Measurements from ENCODE around the gene KCNK17. TPM values are rescaled to one million over a fixed set of nuclear protein-coding genes. Genes with fewer than 3 reads are reported as not detected.

KCNK17 gene
- total RNA-seq, 1 experiment from 2014 or later = not detected

- H4K20me1 ChIP-seq (ENCODE audit: low read length) = no peaks in the 10 kb centered on the region
- no peak within 1 kb of the TSS for H3K4me3 ChIP-seq (ENCODE audit: low read length)
- ATAC-seq (no peak), DNase-seq (no peak)
- H3F3A ChIP-seq (ENCODE audit: low read length, unreplicated experiment) = no peaks in the 10 kb centered on the region
- no peaks in the 10 kb centered on the region for H3K9me2 ChIP-seq (replicated peaks; ENCODE audit: low read length)
- no peak within 1 kb of the TSS for H3K27ac ChIP-seq (ENCODE audit: low read length)
- TF ChIP-seq CTCF (conservative IDR thresholded peaks at IDR 0.05; ENCODE audit: low read depth, low read length) = no peak
- TF ChIP-seq EZH2phosphoT487 (IDR thresholded peaks at IDR 0.05; ENCODE audit: borderline replicate concordance, low read length) = no peak
- no peak for TF ChIP-seq EZH2 (IDR thresholded peaks at IDR 0.05; ENCODE audit: low read length, unreplicated experiment)
- BruUV-seq (replicated peaks) = no TSS peak
- no peak within 1 kb of the TSS for H2AFZ ChIP-seq (ENCODE audit: low read length)
- ChIA-PET CTCF (no interaction called here), POLR2A (ENCODE audit: unreplicated experiment) (no interaction called here)
- no peaks in the 10 kb centered on the region for H3K79me2 ChIP-seq (ENCODE audit: low read length)
- H3K9ac ChIP-seq (ENCODE audit: low read length) = no peak within 1 kb of the TSS
- intact Hi-C loops (cut with micrococcal nuclease) = no loop called here
- no peaks in the 10 kb centered on the region for H3K36me3 ChIP-seq (ENCODE audit: low read depth, low read length)
- no peaks in the 10 kb centered on the region for H3K9me3 ChIP-seq (ENCODE audit: low read length)
- no peak within 1 kb of the TSS for H3K4me2 ChIP-seq (ENCODE audit: low read length)
- H3K27me3 ChIP-seq (ENCODE audit: low read length) = peaks cover 57% of the 10 kb centered on the region
- H3K4me1 ChIP-seq (ENCODE audit: insufficient read depth, low read length) = no peaks in the 10 kb centered on the region
These were observed 8.2 kb upstream of the KCNK17 start, which contains the start of gene KCNK16 for GRCh38 chr6:39322306-39322850. KCNK16 (minus strand) TSS chr6:39322702; CDS start chr6:39322540, 162 bp downstream.

GRCh38 chr6:39321761-39322160, 7.5 kb upstream of the KCNK17 start:
- POLR2A ChIA-PET (ENCODE audit: unreplicated experiment) = no interaction called here
- BruUV-seq (replicated peaks) = no TSS peak
- H3F3A ChIP-seq (ENCODE audit: low read length, unreplicated experiment) = no peaks in the 10 kb centered on the region
- ATAC-seq = no peak
- no peaks in the 10 kb centered on the region for H4K20me1 ChIP-seq (ENCODE audit: low read length)
- H3K4me3 ChIP-seq (ENCODE audit: low read length) = no peak overlapping the region
- no peak overlapping the region for H3K9ac ChIP-seq (ENCODE audit: low read length)
- peaks cover 58% of the 10 kb centered on the region for H3K27me3 ChIP-seq (ENCODE audit: low read length)
- no peak overlapping the region for H2AFZ ChIP-seq (ENCODE audit: low read length)
- intact Hi-C loops (cut with micrococcal nuclease) = no loop called here
- no peak overlapping the region for H3K27ac ChIP-seq (ENCODE audit: low read length)
- no peaks in the 10 kb centered on the region for H3K4me1 ChIP-seq (ENCODE audit: insufficient read depth, low read length)
- no peak overlapping the region for H3K4me2 ChIP-seq (ENCODE audit: low read length)
- H3K79me2 ChIP-seq (ENCODE audit: low read length) = no peaks in the 10 kb centered on the region
- H3K36me3 ChIP-seq (ENCODE audit: low read depth, low read length) = no peaks in the 10 kb centered on the region
- H3K9me2 ChIP-seq (replicated peaks; ENCODE audit: low read length) = no peaks in the 10 kb centered on the region
- DNase-seq = no peak
- TF ChIP-seq EZH2phosphoT487 (IDR thresholded peaks at IDR 0.05; ENCODE audit: borderline replicate concordance, low read length) = no peak
- TF ChIP-seq CTCF (conservative IDR thresholded peaks at IDR 0.05; ENCODE audit: low read depth, low read length) = no peak
- TF ChIP-seq EZH2 (IDR thresholded peaks at IDR 0.05; ENCODE audit: low read length, unreplicated experiment) = no peak
- CTCF ChIA-PET = no interaction called here
- H3K9me3 ChIP-seq (ENCODE audit: low read length) = no peaks in the 10 kb centered on the region

- no peaks in the 10 kb centered on the region for H4K20me1 ChIP-seq (ENCODE audit: low read length)
- no peaks in the 10 kb centered on the region for H3K4me1 ChIP-seq (ENCODE audit: insufficient read depth, low read length)
- POLR2A ChIA-PET (ENCODE audit: unreplicated experiment) = no interaction called here
- peaks cover 60% of the 10 kb centered on the region for H3K27me3 ChIP-seq (ENCODE audit: low read length)
- no peak overlapping the region for H3K9ac ChIP-seq (ENCODE audit: low read length)
- ATAC-seq (no peak), DNase-seq (no peak)
- TF ChIP-seq CTCF (conservative IDR thresholded peaks at IDR 0.05; ENCODE audit: low read depth, low read length) = no peak
- TF ChIP-seq EZH2phosphoT487 (IDR thresholded peaks at IDR 0.05; ENCODE audit: borderline replicate concordance, low read length) = no peak
- no peak for TF ChIP-seq EZH2 (IDR thresholded peaks at IDR 0.05; ENCODE audit: low read length, unreplicated experiment)
- no peak overlapping the region for H3K4me2 ChIP-seq (ENCODE audit: low read length)
- no peaks in the 10 kb centered on the region for H3K9me2 ChIP-seq (replicated peaks; ENCODE audit: low read length)
- H3K4me3 ChIP-seq (ENCODE audit: low read length) = no peak overlapping the region
- intact Hi-C loops (cut with micrococcal nuclease) = no loop called here
- H2AFZ ChIP-seq (ENCODE audit: low read length) = no peak overlapping the region
- H3K9me3 ChIP-seq (ENCODE audit: low read length) = no peaks in the 10 kb centered on the region
- CTCF ChIA-PET = no interaction called here
- no peaks in the 10 kb centered on the region for H3K36me3 ChIP-seq (ENCODE audit: low read depth, low read length)
- H3K79me2 ChIP-seq (ENCODE audit: low read length) = no peaks in the 10 kb centered on the region
- H3K27ac ChIP-seq (ENCODE audit: low read length) = no peak overlapping the region
- H3F3A ChIP-seq (ENCODE audit: low read length, unreplicated experiment) = no peaks in the 10 kb centered on the region
- BruUV-seq (replicated peaks) = no TSS peak
These were observed 6.3 kb upstream of the KCNK17 start for GRCh38 chr6:39320363-39320984.

All from PC-3 (cell line).